ENCODE data around the gene PTBP1.

GRCh38 chr19:791007-791566, 6.2 kb upstream of the PTBP1 start:
- TF ChIP-seq, protein P1, sequence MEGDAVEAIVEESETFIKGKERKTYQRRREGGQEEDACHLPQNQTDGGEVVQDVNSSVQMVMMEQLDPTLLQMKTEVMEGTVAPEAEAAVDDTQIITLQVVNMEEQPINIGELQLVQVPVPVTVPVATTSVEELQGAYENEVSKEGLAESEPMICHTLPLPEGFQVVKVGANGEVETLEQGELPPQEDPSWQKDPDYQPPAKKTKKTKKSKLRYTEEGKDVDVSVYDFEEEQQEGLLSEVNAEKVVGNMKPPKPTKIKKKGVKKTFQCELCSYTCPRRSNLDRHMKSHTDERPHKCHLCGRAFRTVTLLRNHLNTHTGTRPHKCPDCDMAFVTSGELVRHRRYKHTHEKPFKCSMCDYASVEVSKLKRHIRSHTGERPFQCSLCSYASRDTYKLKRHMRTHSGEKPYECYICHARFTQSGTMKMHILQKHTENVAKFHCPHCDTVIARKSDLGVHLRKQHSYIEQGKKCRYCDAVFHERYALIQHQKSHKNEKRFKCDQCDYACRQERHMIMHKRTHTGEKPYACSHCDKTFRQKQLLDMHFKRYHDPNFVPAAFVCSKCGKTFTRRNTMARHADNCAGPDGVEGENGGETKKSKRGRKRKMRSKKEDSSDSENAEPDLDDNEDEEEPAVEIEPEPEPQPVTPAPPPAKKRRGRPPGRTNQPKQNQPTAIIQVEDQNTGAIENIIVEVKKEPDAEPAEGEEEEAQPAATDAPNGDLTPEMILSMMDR (IDR thresholded peaks at IDR 0.05; ENCODE audit: low read length), result no peak
- no peak for TF ChIP-seq EZH2 (IDR thresholded peaks at IDR 0.05; ENCODE audit: borderline replicate concordance, low read length)
